Suppressor macrophage treated with lipopolysaccharide for 4 hours (primary cell): ENCODE results near the gene OR10S1.
"Not testable (repeated sequence)": the region's sequence is repeated elsewhere in the genome, so short reads cannot be mapped to it uniquely, and the experiment has no call there.

Experiments used
- DNase-seq: peaks from one replicate; pipeline ENCODE4 v3.0.0-alpha.2; 2020

OR10S1 gene

GRCh38 chr11:123977731-123978347, at the start of gene OR10S1:
OR10S1 (minus strand) TSS chr11:123977781; CDS start chr11:123977664, 117 bp downstream.
- no peak for DNase-seq

GRCh38 chr11:124026498-124026897, 48.9 kb upstream of the OR10S1 start, which contains the start of gene OR10G8:
OR10G8 (plus strand) TSS chr11:124026798; CDS start chr11:124029623, 2,825 bp downstream.
- no peak for DNase-seq

- not testable (repeated sequence) for DNase-seq
These were observed 38.3 kb upstream of the OR10S1 start for GRCh38 chr11:124015837-124016236.

- DNase-seq, result no peak
These were observed 35.1 kb upstream of the OR10S1 start, which contains the start of gene OR10G4 for GRCh38 chr11:124012697-124013096. OR10G4 (plus strand) TSS chr11:124012997; CDS start chr11:124015575, 2,578 bp downstream.

GRCh38 chr11:123995119-123995518, 17.5 kb upstream of the OR10S1 start, which contains the start of gene OR10G6:
OR10G6 (minus strand) TSS chr11:123995161; CDS start chr11:123995161, 0 bp downstream.
- DNase-seq, result no peak

GRCh38 chr11:123979311-123979710, 1.7 kb upstream of the OR10S1 start:
- DNase-seq, result no peak

- DNase-seq, result no peak
These were observed 616 bp downstream of the OR10S1 start for GRCh38 chr11:123976770-123977560.

GRCh38 chr11:123973816-123974215, 3.8 kb downstream of the OR10S1 start:
- no peak for DNase-seq

GRCh38 chr11:123956752-123957151, 20.8 kb downstream of the OR10S1 start:
- no peak for DNase-seq

GRCh38 chr11:123945132-123945531, 32.4 kb downstream of the OR10S1 start:
- DNase-seq, result no peak

GRCh38 chr11:123943738-123944137, 33.8 kb downstream of the OR10S1 start, which contains the start of gene OR6T1:
OR6T1 (minus strand) TSS chr11:123943838; CDS start chr11:123943838, 0 bp downstream.
- DNase-seq, result no peak

- no peak for DNase-seq
These were observed 35.2 kb downstream of the OR10S1 start for GRCh38 chr11:123942413-123942812.

GRCh38 chr11:123939317-123939716, 38.3 kb downstream of the OR10S1 start, which contains the start of gene OR4D5:
OR4D5 (plus strand) TSS chr11:123939617; CDS start chr11:123939617, 0 bp downstream.
- DNase-seq, result no peak
